ENCODE results near the gene TTC12.

The TTC12 gene

GRCh38 chr11:113408206-113408605, 93.8 kb downstream of the TTC12 start:
- no peak for DNase-seq

- no peak for DNase-seq
Measured at GRCh38 chr11:113408887-113409286, 94.5 kb downstream of the TTC12 start.

GRCh38 chr11:113409526-113409925, 95.1 kb downstream of the TTC12 start:
- DNase-seq = no peak

GRCh38 chr11:113410414-113411135, 96.2 kb downstream of the TTC12 start:
- no peak for DNase-seq

GRCh38 chr11:113411536-113411935, 97.2 kb downstream of the TTC12 start:
- no peak for DNase-seq

- no peak for DNase-seq
Measured at GRCh38 chr11:113412675-113413074, 98.3 kb downstream of the TTC12 start.

GRCh38 chr11:113415343-113415742, 101.0 kb downstream of the TTC12 start:
- DNase-seq = no peak
